Upper lobe of right lung (tissue), 1 donor: ENCODE results near the gene ADGRD2. TPM values are rescaled to one million over a fixed set of nuclear protein-coding genes. Genes with fewer than 3 reads are reported as not detected.
A peak's percentile ranks its signal among the peaks of the same experiment; 100 is the strongest.

ENCODE experiments used
- ATAC-seq: fragments of 200-7000 bp; cut with Tn5 transposase; one replicate; pipeline ENCODE4 v1.9.1; 2020; ENCODE audit warnings: mild to moderate bottlenecking, moderate library complexity
- DNase-seq: peaks from one replicate; pipeline ENCODE4 v3.0.0-alpha.2; 2020
- H3K27ac ChIP-seq: fragments of 200-600 bp; one replicate; pipeline ENCODE4 v1.8.0; 2022
- H3K27me3 ChIP-seq: fragments of 200-600 bp; one replicate; pipeline ENCODE4 v1.8.0; 2022; ENCODE audit warnings: mild to moderate bottlenecking
- H3K36me3 ChIP-seq: fragments of 200-600 bp; one replicate; pipeline ENCODE4 v1.8.0; 2022
- H3K4me1 ChIP-seq: fragments of 200-600 bp; one replicate; pipeline ENCODE4 v1.8.0; 2022
- H3K4me3 ChIP-seq: fragments of 200-600 bp; one replicate; pipeline ENCODE4 v1.8.0; 2022; ENCODE audit warnings: mild to moderate bottlenecking
- H3K9me3 ChIP-seq: fragments of 200-600 bp; one replicate; pipeline ENCODE4 v1.8.0; 2022
- CTCF ChIP-seq: fragments of 200-600 bp; IDR thresholded peaks from one replicate; pipeline ENCODE4 v1.8.0; 2022; ENCODE audit warnings: antibody characterized with exemption
- intact Hi-C: fragments of 100-400 bp; cut with DNase I; formaldehyde crosslinking; loops from one replicate; pipeline ENCODE4 v1.11.0; 2022
- total RNA-seq: library from RNA; stranded (reverse); fragmentation: NEBNext Ultra II Directional; extraction: Animal tissue kit (Norgen Biotek cat#: 25700); gene quantifications from one replicate; pipeline ENCODE4 v1.2.1, GENCODE V29; 2021
- donor health status: DM: no; HTN: yes; CAD: no; lungs with severe emphysema.

Gene ADGRD2
- total RNA-seq, 1 donor from 2014 or later: not detected

GRCh38 chr9:124510650-124511425 is 60.6 kb downstream of the ADGRD2 start:
- Histone ChIP-seq H3K27me3 (peaks cover 1% of the 10 kb centered on the region), H3K4me3 (no peak overlapping the region), H3K36me3 (no peaks in the 10 kb centered on the region), H3K27ac (no peak overlapping the region), H3K9me3 (no peaks in the 10 kb centered on the region), H3K4me1 (no peaks in the 10 kb centered on the region)
- ATAC-seq (no peak), DNase-seq (no peak)
- intact Hi-C loops: no loop called here
- no peak for TF ChIP-seq CTCF

GRCh38 chr9:124511426-124511840 is 61.2 kb downstream of the ADGRD2 start:
- intact Hi-C loops: no loop called here
- DNase-seq (no peak), ATAC-seq (no peak)
- Histone ChIP-seq H3K27me3 (no peaks in the 10 kb centered on the region), H3K36me3 (no peaks in the 10 kb centered on the region), H3K4me3 (no peak overlapping the region), H3K27ac (no peak overlapping the region), H3K4me1 (no peaks in the 10 kb centered on the region), H3K9me3 (no peaks in the 10 kb centered on the region)
- TF ChIP-seq CTCF: no peak

DNA sequence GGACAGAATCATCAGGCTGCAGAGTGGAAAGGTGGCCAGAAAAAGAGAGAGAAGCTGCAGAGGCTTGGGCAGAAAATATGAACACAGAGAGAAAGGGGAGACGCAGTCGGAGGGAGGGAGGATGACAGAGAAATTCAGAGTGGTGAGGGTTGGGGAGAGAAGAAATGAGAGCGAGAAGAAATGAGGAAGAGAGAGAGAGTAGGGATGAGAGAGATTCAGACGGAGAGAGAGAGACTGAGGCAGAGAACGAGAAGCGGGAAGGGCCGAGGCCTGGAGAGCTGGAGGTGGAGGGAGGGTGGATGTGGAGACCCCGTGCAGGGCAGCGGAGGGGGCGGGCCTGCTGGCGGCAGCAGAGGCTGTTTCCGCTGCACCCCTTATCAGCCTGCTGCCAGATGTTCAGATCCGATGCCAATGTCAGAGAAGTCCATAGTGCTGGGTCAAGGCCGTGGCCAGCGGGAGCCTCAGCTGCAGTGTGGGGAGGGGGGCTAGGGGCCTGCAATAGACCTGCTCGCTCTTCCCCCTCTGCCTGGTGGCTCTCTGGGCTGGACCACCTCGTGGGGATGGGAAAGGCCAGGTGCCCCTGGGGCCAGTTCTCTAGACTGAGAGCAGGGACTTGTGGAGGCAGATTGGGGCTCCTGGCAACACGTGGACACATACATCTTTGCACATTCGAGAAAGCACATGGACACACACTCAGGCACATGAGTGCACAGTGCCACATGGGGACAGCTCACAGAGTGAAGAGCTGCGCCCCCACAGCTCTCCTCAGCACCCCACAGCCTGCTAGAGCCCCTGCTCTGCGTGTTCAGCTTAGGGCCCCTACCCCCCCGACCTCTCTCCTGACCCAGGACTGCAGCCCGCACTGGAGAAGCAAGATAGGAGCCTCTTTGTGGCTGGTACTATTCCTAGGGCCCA is 61.9 kb downstream of the ADGRD2 start:
- H3K27me3 ChIP-seq: no peaks in the 10 kb centered on the region
- no peak overlapping the region for H3K27ac ChIP-seq
- H3K36me3 ChIP-seq: no peaks in the 10 kb centered on the region
- DNase-seq (no peak), ATAC-seq (peak; percentile 40)
- no peak for TF ChIP-seq CTCF
- H3K4me1 ChIP-seq: no peaks in the 10 kb centered on the region
- intact Hi-C loops: no loop called here
- H3K9me3 ChIP-seq: no peaks in the 10 kb centered on the region
- no peak overlapping the region for H3K4me3 ChIP-seq

DNA sequence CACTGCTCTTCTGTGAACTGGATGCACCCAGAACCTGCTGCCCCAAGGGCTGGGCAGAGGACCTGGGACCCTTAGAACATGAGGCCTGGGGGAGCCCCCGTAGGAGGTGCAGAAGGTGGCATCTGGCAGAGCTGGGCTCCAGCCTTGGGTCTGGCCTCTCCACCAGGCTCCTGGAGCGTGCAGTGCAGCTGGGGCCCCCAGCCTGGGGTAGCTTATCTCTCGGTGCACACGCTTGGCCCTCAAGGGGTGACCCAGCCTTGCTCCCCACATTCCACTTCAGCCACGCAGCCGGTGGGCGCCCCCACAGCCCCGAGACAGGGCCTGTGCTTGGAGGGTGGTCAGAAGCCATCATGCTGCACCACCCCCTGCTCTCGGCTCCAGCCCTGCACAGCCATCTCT is 62.6 kb downstream of the ADGRD2 start:
- intact Hi-C loops: no loop called here
- no peaks in the 10 kb centered on the region for H3K36me3 ChIP-seq
- no peak overlapping the region for H3K4me3 ChIP-seq
- H3K27me3 ChIP-seq: no peaks in the 10 kb centered on the region
- TF ChIP-seq CTCF: no peak
- H3K4me1 ChIP-seq: no peaks in the 10 kb centered on the region
- ATAC-seq (no peak), DNase-seq (no peak)
- H3K27ac ChIP-seq: no peak overlapping the region
- H3K9me3 ChIP-seq: no peaks in the 10 kb centered on the region

- Histone ChIP-seq H3K9me3 (no peaks in the 10 kb centered on the region), H3K27ac (no peak overlapping the region), H3K27me3 (no peaks in the 10 kb centered on the region), H3K4me1 (no peaks in the 10 kb centered on the region), H3K4me3 (no peak overlapping the region), H3K36me3 (no peaks in the 10 kb centered on the region)
- ATAC-seq (peak; percentile 5), DNase-seq (no peak)
- intact Hi-C loops: no loop called here
- TF ChIP-seq CTCF: no peak
Measured at GRCh38 chr9:124513376-124513994, 63.2 kb downstream of the ADGRD2 start.
